ENCODE results near the gene PERM1. TPM values are rescaled to one million over a fixed set of nuclear protein-coding genes. Genes with fewer than 3 reads are reported as not detected.

Gene PERM1
- total RNA-seq, 1 donor from 2014 or later: 0.99 TPM

GRCh38 chr1:932776-933602 is 48.9 kb downstream of the PERM1 start:
- no peak for DNase-seq

- no peak for DNase-seq
These were observed 49.8 kb downstream of the PERM1 start for GRCh38 chr1:932173-932510.

- DNase-seq: no peak
These were observed 50.3 kb downstream of the PERM1 start for GRCh38 chr1:931380-932172.

GRCh38 chr1:930633-931138 is 51.2 kb downstream of the PERM1 start:
- DNase-seq: no peak

GRCh38 chr1:929712-930632 is 51.9 kb downstream of the PERM1 start:
- no peak for DNase-seq

GRCh38 chr1:928825-929661 is 52.9 kb downstream of the PERM1 start:
- no peak for DNase-seq

- DNase-seq: no peak
These were observed 54.1 kb downstream of the PERM1 start for GRCh38 chr1:927748-928147.

GRCh38 chr1:927234-927633 is 54.7 kb downstream of the PERM1 start:
- DNase-seq: no peak

GRCh38 chr1:925561-926421 is 56.1 kb downstream of the PERM1 start:
- DNase-seq: no peak

Small RNA genes within 50 kb of the gene (small RNA-seq; reads per million reads assigned to genes)
- gene AL645608.3 (ENCODE audit: low replicate concordance): not detected

Other genes with a start within 250 kb of the PERM1 start
- gene SAMD11, start 58.2 kb downstream of the PERM1 start, total RNA-seq: 4.9 TPM
- gene NOC2L, start 22.8 kb downstream of the PERM1 start, total RNA-seq: 35.9 TPM
- 3.9 TPM for gene KLHL17, start 21.5 kb downstream of the PERM1 start, total RNA-seq
- gene PLEKHN1, start 15.6 kb downstream of the PERM1 start, total RNA-seq: 1.9 TPM
- 12.5 TPM for gene HES4, start 18.0 kb upstream of the PERM1 start, total RNA-seq
- 13.7 TPM for gene ISG15, start 31.4 kb upstream of the PERM1 start, total RNA-seq
- 39.8 TPM for gene AGRN, start 38.0 kb upstream of the PERM1 start, total RNA-seq
- gene RNF223, start 92.2 kb upstream of the PERM1 start, total RNA-seq: 0.69 TPM
- 6.9 TPM for gene C1orf159, start 134.0 kb upstream of the PERM1 start, total RNA-seq
- 0.39 TPM for gene TTLL10, start 191.8 kb upstream of the PERM1 start, total RNA-seq
- gene TNFRSF18, start 224.5 kb upstream of the PERM1 start, total RNA-seq: 1.9 TPM
- 0.39 TPM for gene TNFRSF4, start 232.1 kb upstream of the PERM1 start, total RNA-seq
- 40.8 TPM for gene SDF4, start 249.9 kb upstream of the PERM1 start, total RNA-seq